Dermis microvascular lymphatic vessel endothelial cell (primary cell): ENCODE data around the gene KIFC3. TPM values are rescaled to one million over a fixed set of nuclear protein-coding genes. Genes with fewer than 3 reads are reported as not detected.
"Not testable (repeated sequence)": the region's sequence is repeated elsewhere in the genome, so short reads cannot be mapped to it uniquely, and the experiment has no call there.

Source experiments
- DNase-seq, 2 donors: peaks; one replicate each; pipeline versions ENCODE4 v3.0.0 to v3.0.0-alpha.2; 2010; ENCODE audit warnings: low read depth in 2 of 2
- total RNA-seq: library from RNA; depleted of rRNA; stranded (reverse); fragments of >200 nt; gene quantifications from 2 replicates; pipeline ENCODE4 v1.2.1, GENCODE V29; 2014

Gene KIFC3
- total RNA-seq, 1 donor from 2014 or later = 31.1 TPM

DNA sequence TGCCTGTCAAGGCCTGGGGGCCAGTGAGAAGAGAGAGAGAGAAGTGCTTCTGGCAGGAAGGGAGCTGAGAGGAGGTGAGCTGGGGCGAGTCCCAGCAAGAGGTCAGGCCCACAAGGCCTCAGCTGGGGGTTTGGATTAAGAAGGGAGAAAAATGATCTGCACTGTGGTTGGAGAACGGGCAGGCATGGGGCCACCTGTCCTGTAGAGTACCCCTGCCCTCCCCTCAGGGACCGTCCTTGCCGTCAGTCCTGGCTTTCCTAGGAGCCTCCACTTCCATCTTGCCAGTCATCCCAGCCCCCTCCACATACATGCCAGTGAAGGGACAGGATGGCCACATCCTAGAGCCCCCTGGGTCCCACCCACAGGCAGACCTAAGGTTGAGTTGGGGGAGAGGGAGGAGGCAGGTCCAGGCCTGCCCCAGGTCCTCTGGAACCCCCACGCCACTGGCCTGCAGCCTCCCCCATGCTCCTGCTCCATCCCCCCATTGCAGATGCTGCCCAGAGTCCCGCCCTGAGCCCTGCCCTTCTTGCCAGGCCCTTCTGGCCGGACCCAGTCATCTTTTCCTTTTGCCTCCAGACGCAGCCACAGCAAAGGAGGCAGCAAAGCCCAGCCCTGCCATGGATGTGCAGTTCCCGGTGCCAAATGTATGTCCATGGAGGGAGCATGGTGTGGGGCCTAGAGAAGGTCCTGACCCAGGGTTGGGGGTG is 47.8 kb downstream of the KIFC3 start:
- DNase-seq = no peak

DNA sequence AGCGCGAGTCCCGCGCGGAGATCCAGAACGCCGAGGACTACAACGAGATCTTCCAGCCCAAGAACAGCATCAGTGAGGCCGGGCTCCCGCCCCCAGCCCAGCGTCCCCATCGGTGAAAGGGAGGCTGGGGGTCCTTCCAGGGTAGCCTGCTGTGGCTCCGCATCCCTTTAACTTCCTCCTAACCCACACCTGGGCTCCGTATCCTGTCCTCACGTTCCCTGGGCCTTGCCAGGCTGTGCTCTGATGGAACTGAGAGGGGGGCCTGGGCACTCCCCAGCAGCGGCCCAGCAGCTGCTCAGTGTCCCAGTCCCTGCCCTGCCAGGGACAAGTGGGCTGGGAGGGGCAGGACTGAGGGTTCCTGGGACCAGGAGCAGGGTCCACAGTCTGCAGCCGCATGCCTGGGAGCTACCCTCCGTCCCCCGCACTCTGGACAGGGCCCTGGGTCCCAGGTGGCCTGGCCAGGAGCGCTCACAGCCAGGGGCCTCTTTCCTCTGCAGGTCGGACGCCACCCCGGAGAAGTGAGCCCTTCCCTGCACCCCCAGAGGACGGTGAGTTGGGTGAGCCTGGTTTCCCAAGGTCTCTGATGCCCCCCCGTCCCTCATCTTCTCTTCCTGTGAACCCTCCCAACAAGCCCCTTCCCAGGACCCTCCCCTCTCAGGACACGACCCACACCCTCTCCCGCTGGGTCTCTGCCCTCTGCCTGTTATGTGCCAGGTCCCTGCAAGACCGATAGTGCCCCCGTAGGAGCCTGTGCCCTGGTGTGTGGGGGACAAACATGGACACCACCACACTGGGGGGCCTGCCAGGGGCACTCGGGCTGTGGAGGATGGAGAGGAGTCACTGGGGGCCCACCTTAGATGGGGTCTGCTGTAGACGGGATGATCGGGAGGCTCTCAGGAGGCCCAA is 48.6 kb downstream of the KIFC3 start:
- no peak for DNase-seq

DNA sequence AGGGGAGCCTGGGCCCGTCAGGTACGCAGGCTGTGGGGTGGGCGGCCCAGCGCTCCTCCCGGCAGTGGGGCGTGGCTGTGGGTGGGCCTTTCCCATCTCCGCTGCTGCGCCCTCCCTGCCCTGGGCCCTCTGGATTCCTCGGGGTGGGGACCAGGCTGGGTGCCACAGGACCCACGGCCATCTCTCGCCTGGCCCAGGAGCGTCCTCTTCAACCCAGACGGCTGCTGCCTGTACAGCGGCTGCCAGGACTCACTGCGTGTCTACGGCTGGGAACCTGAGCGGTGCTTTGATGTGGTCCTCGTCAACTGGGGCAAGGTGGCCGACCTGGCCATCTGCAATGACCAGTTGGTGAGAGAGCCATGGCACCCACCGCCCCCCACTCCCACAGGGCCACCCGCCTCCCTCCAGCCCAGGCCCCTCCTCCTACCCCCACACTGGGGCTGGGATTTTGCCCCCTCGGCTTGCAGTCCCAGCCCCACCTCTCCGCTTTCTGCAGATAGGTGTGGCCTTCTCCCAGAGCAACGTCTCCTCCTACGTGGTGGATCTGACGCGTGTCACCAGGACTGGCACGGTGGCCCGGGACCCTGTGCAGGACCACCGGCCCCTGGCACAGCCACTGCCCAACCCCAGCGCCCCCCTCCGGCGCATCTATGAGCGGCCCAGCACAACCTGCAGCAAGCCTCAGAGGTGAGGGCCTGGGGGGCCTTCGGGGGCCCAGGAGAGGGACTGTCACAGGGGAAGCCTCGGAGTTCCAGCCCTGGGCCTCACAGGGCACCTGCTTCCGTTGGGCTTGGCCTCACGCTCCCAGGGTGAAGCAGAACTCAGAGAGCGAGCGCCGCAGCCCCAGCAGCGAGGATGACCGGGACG is 49.5 kb downstream of the KIFC3 start:
- DNase-seq = no peak

DNA sequence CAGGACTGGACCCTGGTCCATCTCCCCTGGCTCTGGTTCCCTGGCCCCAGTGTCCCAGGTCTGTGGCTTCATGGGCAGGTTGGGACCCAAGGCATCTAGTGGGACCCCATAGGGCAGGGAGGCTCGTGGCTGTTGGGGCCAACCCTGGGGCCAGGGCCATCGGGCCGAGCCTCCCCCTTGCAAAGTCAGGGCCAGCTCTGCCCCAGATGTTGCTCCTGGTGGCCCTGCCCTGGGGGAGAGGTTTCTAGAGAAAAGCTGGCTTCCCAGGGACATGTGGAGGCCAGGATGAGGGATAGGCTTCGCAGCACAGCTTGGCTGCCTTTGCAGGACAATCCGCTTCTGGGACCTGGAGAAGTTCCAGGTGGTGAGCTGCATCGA is 50.1 kb downstream of the KIFC3 start:
- no peak for DNase-seq

DNA sequence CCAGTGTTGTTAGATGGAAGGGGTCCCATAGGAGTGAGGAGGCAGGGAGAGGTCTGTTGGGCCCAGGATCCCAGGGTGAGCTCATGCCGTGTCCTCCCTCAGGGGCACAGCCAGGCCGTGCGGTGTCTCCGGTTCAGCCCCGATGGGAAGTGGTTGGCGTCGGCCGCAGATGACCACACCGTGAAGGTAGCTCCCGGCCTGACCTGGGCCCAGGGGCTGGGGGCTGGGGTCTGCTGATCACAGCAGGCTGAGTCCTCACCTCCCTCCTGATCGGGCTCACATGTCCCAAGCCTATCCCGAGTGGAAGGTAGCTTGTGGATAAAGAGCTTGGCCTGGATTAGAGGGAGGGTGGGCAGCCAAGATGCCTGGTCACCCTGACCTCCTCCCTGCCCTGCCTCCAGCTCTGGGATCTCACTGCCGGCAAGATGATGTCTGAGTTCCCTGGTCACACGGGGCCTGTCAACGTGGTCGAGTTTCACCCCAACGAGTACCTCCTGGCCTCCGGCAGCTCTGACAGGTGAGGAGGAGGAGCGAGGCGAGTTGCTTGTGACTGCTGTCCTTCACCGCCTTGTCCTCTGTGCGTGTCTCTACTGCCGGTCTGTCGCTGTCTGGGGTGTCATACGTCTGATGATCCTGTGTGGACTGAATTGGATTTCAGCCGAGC is 50.6 kb downstream of the KIFC3 start:
- DNase-seq = no peak

DNA sequence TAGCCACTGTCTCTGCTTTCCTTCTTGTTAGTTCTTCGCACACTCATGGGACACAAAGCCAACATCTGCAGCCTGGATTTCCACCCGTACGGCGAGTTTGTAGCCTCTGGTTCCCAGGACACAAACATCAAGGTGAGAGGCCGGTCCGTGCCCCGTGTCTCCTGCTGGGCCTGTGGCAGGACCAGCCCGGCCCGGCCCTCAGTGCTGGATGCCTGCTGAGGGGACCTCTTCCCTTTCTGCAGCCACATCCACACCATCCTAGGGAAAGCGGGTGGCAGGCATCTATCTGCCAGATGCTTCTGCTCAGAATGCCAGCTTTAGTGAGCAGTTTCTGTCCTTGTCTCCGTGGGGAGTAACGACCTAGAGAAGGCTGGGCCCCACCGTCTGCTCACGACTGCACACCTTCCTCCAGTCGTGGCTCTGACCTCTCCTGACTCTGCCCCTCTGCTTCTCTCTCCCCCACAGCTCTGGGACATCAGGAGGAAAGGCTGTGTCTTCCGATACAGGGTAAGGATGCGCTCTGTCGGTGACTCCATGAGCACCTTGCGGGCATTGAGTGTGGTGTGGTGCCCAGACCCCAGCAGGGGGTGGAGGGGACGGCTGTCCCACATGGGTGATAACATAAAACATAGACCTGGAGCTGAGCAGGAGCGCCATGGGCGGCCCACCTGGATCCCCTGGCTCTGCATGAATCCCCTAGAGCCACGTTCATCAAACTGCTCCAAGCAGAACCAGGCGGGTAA is 51.3 kb downstream of the KIFC3 start:
- DNase-seq = no peak

DNA sequence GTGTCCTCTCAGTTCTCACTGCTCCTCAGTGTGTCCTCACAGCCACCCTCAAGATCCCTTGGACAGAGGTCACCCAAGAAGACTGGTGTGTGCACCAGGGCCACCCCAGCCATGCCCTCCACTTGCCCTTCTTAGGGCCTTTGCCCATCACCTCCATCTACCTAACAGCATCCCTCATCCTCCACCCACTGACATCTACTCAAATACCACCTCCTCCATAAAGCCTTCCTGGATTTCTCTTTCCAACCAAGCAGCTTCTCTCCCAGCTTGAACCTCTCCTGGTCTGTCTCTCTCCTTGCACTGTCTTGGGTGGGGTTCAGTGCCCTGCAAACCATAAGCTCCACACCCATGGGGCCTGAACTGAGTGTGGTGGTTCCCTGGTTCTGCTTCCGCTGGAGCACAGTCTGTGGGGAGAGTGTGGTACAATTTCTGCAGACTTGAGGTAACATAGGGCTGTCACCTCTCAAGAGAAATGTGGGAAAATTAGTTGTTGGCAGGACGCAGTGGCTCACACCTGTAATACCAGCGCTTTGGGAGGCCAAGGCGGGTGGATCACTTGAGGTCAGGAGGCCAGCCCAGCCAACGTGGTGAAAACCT is 52.3 kb downstream of the KIFC3 start:
- no peak for DNase-seq

DNA sequence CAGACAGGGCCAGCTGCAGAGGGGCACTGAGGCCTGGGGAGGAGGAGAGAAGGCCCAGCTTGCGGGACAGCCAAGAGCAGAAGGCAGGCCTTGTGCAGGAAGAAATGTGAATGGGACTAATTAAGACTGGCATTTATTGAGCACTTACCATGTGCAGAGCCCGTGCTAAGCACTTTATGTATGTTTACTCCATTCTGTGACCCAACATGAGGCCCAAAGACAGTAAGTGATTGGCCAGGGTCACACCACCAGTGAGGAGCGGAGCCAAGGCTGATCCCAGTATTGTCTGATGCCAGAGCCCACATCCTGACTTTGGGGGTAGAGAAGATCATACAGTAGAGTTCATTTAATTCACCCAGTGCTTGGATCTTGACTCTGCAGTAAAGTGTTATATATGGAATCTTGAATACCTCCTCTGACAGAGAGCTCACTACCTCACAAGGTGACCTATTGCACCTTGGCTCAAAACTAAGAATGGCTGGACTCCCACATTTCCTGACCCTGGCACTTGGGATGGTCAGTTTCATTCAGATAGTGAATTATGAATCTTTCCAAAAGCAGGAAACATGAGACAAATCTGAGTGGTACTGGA is 53.1 kb downstream of the KIFC3 start:
- no peak for DNase-seq

DNA sequence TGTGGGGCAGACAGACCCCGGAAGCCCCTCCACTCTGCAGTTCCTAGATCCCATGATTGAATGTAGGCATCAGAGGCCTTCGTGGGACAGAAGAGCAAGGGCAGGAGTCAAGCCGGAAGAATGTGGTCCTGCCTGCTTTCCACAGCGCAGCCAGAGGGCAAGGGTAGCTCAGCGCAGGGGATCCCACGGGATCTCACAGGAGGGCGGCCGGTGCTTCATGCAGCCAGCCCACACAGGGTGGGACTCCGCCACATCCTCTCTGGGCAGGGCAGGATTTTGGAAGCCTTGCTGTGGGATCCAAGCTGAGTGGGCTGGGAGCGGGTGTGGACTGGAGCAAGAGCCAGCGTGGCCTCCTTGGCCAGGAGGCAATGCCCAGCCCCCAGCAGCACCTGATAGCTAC is 53.7 kb downstream of the KIFC3 start:
- DNase-seq = no peak

DNA sequence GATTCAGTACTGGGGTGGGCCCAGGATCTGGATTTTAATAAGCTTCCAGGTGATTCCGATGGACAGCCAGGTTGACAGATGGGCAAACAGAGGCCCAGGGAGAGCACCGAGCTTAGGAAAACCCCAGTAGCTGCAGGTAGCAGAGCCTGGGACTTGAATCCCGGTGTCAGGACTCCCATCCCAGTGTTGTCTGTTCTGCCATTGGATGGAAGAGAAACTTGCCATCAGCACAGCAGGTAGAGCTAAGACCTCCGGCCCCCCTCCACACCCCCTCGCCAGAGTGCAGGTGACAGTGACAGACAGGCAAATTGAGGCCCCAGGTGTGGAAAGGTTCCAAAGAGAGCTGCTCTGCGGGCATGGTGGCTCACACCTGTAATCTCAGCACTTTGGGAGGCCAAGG is 54.3 kb downstream of the KIFC3 start:
- DNase-seq = no peak

DNA sequence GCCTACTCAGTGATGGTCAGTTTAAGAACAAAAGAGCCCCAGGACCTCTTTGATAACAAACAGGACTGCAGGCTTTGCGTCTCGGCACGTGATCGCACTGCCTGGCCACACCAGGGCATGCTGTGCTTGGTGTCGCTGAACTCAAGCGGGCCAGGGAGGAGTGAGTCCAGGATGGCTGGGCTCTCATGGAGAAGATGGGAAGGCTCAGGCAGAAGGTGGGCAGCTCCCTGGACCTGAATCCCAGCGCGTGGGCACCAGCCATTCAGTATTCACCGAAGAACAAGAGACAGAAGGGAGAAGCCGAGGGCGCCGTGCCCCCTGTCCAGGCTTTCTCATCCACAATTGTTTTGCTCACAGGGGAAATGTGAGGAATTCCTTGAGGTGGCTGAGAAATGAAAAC is 54.8 kb downstream of the KIFC3 start:
- no peak for DNase-seq

DNA sequence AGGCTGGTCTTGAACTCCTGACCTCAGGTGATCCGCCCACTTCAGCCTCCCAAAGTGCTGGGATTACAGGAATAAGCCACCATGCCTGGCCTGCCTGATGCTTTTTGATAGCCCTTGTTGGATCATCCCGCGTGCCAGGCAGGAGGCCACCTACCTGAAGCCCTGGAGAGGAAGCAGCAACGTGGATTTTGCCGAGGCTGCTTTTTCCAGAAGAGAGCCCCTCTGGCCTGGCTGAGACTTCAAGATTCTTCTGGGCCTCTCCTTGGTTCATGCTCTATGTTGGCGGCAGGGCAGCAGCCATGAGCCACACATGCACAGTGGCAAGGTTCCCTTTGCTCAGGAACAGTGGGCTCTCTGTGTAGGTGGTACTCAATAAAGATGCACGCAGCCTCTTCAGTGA is 55.2 kb downstream of the KIFC3 start:
- DNase-seq = no peak

DNA sequence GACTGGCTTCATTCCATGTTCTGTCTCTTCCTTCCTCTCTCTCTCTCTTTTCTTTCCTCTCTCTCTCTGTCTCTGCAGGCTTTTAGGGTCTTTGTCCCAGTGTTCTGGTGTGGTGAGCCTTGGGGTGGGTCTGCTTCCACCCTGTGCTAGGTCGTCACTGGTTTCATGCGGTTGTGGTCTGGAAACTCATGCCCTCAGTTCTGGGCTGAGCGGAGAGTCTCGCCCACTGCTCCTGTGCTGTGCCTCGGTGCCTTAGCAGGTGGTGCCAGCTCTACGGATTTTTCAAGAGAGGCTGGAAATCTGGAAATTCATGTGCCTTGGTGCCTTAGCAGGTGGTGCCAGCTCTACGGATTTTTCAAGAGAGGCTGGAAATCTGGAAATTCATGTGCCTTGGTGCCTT is 56.0 kb downstream of the KIFC3 start:
- not testable (repeated sequence) for DNase-seq

DNA sequence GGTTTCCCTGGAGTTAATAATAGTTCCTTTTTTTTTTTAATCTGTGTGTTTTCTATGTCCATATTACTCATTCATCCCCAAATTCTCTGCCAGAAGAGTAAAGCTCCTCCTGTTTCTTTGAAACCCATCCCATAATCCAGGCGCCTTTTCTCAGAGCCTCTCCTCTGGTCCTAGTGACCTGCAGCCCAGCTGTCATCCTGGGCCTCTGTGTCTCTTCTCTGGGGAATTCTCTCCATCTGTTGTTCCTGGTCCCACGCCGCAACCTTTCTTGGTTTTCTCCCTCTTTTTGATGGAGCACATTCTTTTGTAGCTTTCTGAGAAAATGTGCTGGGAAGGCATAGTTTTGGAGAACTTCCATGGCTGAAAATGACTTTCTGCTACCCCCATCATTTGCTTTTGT is 56.5 kb downstream of the KIFC3 start:
- no peak for DNase-seq

DNA sequence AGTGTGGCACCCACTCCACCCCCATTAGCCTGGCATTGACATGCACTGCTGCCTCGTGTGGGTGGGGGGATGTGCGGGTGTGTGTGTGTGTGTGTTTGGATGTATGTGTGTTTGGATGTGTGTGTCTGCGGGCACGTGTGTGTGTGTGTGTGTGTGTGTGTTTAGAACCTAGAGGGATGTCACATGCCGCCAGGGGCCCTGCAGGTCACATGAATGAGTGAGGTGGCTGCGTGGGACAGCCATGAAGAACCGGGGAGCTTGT is 57.7 kb downstream of the KIFC3 start:
- DNase-seq = no peak

DNA sequence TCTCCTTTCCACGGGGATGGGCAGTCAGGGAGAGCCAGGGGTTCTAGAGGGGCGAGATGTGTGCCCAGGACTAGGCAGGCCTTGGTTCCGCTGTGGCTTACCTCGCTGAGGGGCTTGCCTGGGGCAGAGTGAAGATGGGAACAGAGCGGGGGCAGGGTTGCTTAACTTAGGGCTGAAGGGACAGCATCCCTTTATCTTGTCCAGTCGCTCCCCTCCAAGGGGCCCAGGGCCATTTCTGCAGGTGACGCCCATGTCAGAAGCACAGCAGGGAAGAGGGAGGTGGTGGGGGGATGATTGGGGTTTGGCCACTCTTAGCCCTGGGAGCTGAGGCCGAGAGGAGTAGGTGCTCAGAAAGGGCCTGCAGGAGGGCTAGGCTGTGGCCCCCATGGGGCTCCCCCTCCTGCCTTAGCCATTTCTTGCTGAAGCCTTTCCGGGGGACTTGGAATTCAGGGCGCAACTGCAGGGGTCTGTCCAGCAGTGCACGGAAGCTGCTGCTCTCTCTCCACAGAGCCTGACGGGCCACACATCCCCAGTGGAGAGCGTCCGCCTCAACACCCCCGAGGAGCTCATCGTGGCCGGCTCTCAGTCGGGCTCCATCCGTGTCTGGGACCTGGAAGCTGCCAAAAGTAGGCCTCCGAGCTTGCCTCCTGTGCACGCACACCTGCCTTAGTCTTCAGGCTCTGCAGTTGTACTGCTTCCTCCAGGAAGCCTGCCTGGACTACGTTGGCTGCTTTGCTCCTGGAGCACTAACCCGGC is 58.2 kb downstream of the KIFC3 start:
- no peak for DNase-seq

DNA sequence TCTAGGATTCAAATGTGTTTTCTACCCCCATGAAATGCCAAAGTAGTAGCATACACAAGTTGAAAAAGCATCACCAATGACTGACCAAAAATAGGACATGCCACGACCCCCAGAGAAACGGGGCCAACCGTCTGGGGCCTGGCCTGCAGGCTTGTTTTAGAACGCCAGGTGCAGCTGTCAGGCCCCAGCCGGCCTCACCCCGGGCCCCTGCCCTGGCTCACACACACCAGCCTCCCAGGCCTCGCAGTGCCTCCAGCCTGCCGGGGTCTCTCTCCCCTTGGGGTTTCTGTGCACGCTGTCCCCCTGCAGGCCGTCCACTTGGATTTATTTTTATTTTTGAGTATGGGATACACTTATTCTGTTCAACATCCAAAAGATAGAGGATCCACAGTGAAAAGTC is 58.8 kb downstream of the KIFC3 start:
- DNase-seq = no peak

DNA sequence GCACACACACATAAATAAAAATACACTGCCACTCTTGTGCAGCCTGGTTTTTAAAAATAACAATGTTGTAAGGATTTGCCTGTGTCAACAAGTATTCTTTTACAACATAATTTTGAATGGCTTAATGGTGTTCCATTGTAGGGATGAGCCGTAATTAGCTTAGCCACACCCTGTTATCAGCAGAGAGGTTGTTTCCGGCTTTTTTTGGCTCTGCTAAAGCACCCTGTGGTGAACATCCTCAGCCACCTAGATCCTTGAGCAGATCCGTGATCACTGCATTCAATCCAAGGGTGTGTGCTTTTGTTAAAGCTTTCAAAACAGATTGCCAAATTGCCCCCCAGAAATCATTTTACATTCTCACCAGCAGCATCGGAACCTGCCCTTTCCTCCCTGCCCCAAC is 59.7 kb downstream of the KIFC3 start:
- DNase-seq = no peak

DNA sequence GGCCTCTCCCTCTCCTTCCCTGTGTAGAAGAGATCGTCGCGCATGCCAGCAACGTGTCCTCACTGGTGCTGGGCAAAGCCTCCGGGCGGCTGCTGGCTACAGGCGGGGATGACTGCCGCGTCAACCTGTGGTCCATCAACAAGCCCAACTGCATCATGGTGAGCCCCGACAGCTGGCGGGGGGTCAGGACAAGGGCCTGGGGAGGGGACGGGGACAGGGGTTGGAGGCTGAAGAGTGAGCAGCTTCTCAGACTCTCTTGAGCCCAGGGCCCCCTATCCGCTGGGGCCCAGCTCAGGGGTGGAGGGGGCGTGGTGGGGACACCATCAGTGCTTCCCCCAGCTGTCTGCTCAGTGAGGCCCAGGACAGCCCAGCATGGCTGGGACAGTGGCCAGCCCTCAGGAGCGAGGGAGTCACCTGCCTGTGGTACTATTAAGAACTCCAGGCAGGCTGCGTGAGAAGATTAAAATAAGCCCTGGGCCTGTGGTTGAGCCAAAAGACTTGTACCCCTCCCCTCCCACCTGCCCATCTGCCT is 60.6 kb downstream of the KIFC3 start:
- DNase-seq = no peak
